CD14-positive monocyte (primary cell): ENCODE results near the gene CRCP. TPM values are rescaled to one million over a fixed set of nuclear protein-coding genes. Genes with fewer than 3 reads are reported as not detected.

ENCODE experiments used
- DNase-seq, 3 donors: peaks; one replicate each; pipeline ENCODE4 v3.0.0-alpha.2; 2011 to 2022
- H2AFZ ChIP-seq: 2 replicates; pipeline ENCODE4 v1.6.0; 2012; ENCODE audit warnings: mild to moderate bottlenecking, low read depth, low read length, inconsistent platforms; ENCODE audit not compliant: insufficient read depth, poor library complexity, severe bottlenecking
- H3K27ac ChIP-seq, 2 donors: 1 replicate in 1 of 2; 2 replicates in 1 of 2; pipeline ENCODE4 v1.5.1; 2012 to 2013; ENCODE audit warnings: low read length in 2 of 2, control low read depth in 1 of 2, inconsistent platforms in 1 of 2, low read depth in 1 of 2, mild to moderate bottlenecking in 1 of 2
- H3K27me3 ChIP-seq, 2 donors: one replicate each; pipeline versions ENCODE4 v1.6.0 to v1.6.1; 2011 to 2013; ENCODE audit warnings: low read length in 2 of 2; ENCODE audit not compliant: control insufficient read depth in 2 of 2, insufficient read depth in 2 of 2
- H3K36me3 ChIP-seq, 2 donors: replicated peaks in 1 of 2; 1 replicate in 1 of 2; 2 replicates in 1 of 2; pipeline versions ENCODE4 v1.5.1 to v1.6.1; 2012 to 2013; ENCODE audit warnings: low read length in 2 of 2, control low read depth in 1 of 2, inconsistent platforms in 1 of 2, mild to moderate bottlenecking in 1 of 2; ENCODE audit not compliant: insufficient read depth in 2 of 2, control insufficient read depth in 1 of 2
- H3K4me1 ChIP-seq, 2 donors: 1 replicate in 1 of 2; 2 replicates in 1 of 2; pipeline versions ENCODE4 v1.5.1 to v1.6.1; 2012 to 2013; ENCODE audit warnings: low read length in 2 of 2, control low read depth in 1 of 2, inconsistent platforms in 1 of 2, mild to moderate bottlenecking in 1 of 2, moderate library complexity in 1 of 2; ENCODE audit not compliant: insufficient read depth in 2 of 2, control insufficient read depth in 1 of 2
- H3K4me2 ChIP-seq: replicated peaks from 2 replicates; pipeline ENCODE3; 2012; ENCODE audit warnings: low read length, moderate library complexity, mild to moderate bottlenecking; ENCODE audit not compliant: poor library complexity, severe bottlenecking; ENCODE audit errors: extremely low read depth
- H3K4me3 ChIP-seq, 3 experiments: fragments of 200-600 bp in 1 of 3; sonication (generic) in 1 of 3; replicated peaks in 1 of 3; 1 replicate in 2 of 3; 2 replicates in 1 of 3; pipeline ENCODE4 v1.5.1; 2011 to 2013; ENCODE audit warnings: low read length in 3 of 3, mild to moderate bottlenecking in 3 of 3, control low read depth in 2 of 3, low read depth in 2 of 3, inconsistent platforms in 1 of 3, moderate library complexity in 1 of 3
- H3K79me2 ChIP-seq: 2 replicates; pipeline ENCODE4 v1.6.0; 2012; ENCODE audit warnings: mild to moderate bottlenecking, control low read depth, inconsistent platforms, low read length, moderate library complexity; ENCODE audit not compliant: insufficient read depth
- H3K9ac ChIP-seq: 2 replicates; pipeline ENCODE4 v1.6.0; 2017; ENCODE audit warnings: low read length, mild to moderate bottlenecking; ENCODE audit not compliant: insufficient read depth, poor library complexity, severe bottlenecking
- H3K9me3 ChIP-seq, 2 donors: replicated peaks in 1 of 2; 1 replicate in 1 of 2; 2 replicates in 1 of 2; pipeline versions ENCODE4 v1.5.1 to v1.6.1; 2012 to 2013; ENCODE audit warnings: low read length in 2 of 2, control low read depth in 1 of 2; ENCODE audit not compliant: control insufficient read depth in 1 of 2, insufficient read depth in 1 of 2
- H4K20me1 ChIP-seq: 2 replicates; pipeline ENCODE4 v1.6.0; 2012; ENCODE audit warnings: mild to moderate bottlenecking, low read length, control low read depth, moderate library complexity; ENCODE audit not compliant: insufficient read depth
- H3K27ac Mint-ChIP-seq, 7 donors: one replicate each; pipeline ENCODE4 v1.8.0; 2020; ENCODE audit warnings: mild to moderate bottlenecking in 7 of 7, mixed read lengths in 7 of 7, moderate library complexity in 6 of 7, inconsistent platforms in 2 of 7
- H3K27me3 Mint-ChIP-seq, 3 donors: one replicate each; pipeline ENCODE4 v1.8.0; 2021 to 2022; ENCODE audit warnings: low read depth in 3 of 3, mild to moderate bottlenecking in 3 of 3, mixed read lengths in 3 of 3, moderate library complexity in 3 of 3, inconsistent platforms in 1 of 3
- H3K36me3 Mint-ChIP-seq, 2 donors: one replicate each; pipeline ENCODE4 v1.8.0; 2020; ENCODE audit warnings: mixed read lengths in 2 of 2, inconsistent platforms in 1 of 2, mild to moderate bottlenecking in 1 of 2
- H3K4me1 Mint-ChIP-seq: one replicate; pipeline ENCODE4 v1.8.0; 2020; ENCODE audit warnings: mild to moderate bottlenecking, mixed read lengths
- H3K4me3 Mint-ChIP-seq, 2 donors: one replicate each; pipeline ENCODE4 v1.8.0; 2020; ENCODE audit warnings: mild to moderate bottlenecking in 2 of 2, mixed read lengths in 2 of 2, moderate library complexity in 1 of 2
- H3K9me3 Mint-ChIP-seq, 7 donors: one replicate each; pipeline ENCODE4 v1.8.0; 2020 to 2022; ENCODE audit warnings: mixed read lengths in 7 of 7, mild to moderate bottlenecking in 6 of 7, moderate library complexity in 6 of 7, inconsistent platforms in 2 of 7
- WGBS: methylation state at CpG from one replicate; pipeline ENCODE4 v1.1.5; 2013; ENCODE audit warnings: missing lambda C conversion rate; ENCODE audit not compliant: insufficient coverage; 5-methylcytosine and 5-hydroxymethylcytosine counted together
- intact Hi-C, 2 donors: fragments of 100-400 bp; cut with micrococcal nuclease; formaldehyde crosslinking; loops; one replicate each; pipeline versions ENCODE4 v1.15.0 to v1.15.1; 2023
- polyA plus RNA-seq, 3 donors: library from polyadenylated mRNA; depleted of rRNA in 1 of 3; unstranded in 2 of 3; stranded (reverse) in 1 of 3; fragments of 300-500 nt in 2 of 3; fragments of >200 nt in 1 of 3; fragmentation: Illumina TruSeq in 2 of 3; gene quantifications; 1 replicate in 2 of 3; 2 replicates in 1 of 3; pipeline ENCODE4 v1.2.3, GENCODE V29; 2012 to 2021
- TF ChIP-seq, protein P1 (sequence below): fragments of 200-600 bp; IDR thresholded peaks from one replicate; pipeline ENCODE4 v1.8.0; 2022; ENCODE audit warnings: antibody characterized with exemption, mild to moderate bottlenecking

The CRCP gene
- polyA plus RNA-seq, 3 donors: 14.0 to 19.9 (median 15.5) TPM

DNA sequence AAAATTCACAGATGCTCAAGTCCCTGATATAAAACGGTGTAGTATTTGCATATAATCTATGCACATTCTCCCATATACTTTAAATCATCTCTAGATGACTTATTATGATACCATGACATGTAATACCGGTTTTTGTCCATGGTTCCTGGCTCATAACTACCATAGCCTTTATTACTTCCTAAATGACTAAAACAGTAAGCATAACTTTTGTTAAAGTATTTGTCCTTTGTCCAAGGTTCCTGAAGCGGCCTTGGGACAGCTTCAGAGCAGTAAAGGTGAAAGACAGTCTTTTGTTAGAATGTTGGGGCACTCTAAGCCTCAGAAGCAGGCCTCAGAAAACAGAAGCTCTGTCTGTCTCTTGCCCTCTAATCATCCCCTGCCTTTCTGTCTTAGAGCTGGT, 4.0 kb downstream of the CRCP start:
- TF ChIP-seq, protein P1, sequence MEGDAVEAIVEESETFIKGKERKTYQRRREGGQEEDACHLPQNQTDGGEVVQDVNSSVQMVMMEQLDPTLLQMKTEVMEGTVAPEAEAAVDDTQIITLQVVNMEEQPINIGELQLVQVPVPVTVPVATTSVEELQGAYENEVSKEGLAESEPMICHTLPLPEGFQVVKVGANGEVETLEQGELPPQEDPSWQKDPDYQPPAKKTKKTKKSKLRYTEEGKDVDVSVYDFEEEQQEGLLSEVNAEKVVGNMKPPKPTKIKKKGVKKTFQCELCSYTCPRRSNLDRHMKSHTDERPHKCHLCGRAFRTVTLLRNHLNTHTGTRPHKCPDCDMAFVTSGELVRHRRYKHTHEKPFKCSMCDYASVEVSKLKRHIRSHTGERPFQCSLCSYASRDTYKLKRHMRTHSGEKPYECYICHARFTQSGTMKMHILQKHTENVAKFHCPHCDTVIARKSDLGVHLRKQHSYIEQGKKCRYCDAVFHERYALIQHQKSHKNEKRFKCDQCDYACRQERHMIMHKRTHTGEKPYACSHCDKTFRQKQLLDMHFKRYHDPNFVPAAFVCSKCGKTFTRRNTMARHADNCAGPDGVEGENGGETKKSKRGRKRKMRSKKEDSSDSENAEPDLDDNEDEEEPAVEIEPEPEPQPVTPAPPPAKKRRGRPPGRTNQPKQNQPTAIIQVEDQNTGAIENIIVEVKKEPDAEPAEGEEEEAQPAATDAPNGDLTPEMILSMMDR: no peak
- Histone ChIP-seq H3K9ac (no peak overlapping the region), H3K27ac (peak overlapping the region in 1 of 2 donors; percentile 27), H3K27me3 (no peaks in the 10 kb centered on the region), H4K20me1 (peaks cover 82% of the 10 kb centered on the region), H3K79me2 (peaks cover 92% of the 10 kb centered on the region), H3K36me3 (peaks cover 0 to 36% of the 10 kb centered on the region in 2 donors), H3K4me3 (no peak overlapping the region), H2AFZ (no peak overlapping the region), H3K9me3 (no peaks in the 10 kb centered on the region), H3K4me1 (peaks cover 13 to 27% of the 10 kb centered on the region in 2 donors), H3K4me2 (no peak overlapping the region)
- H3K4me3 Mint-ChIP-seq: no peak overlapping the region
- no peaks in the 10 kb centered on the region for H3K9me3 Mint-ChIP-seq
- DNase-seq: no peak
- WGBS: 100% methylated on average over 1 of the region's 3 CpGs
- peaks cover 0 to 1% (median 0%) of the 10 kb centered on the region in 3 donors for H3K27me3 Mint-ChIP-seq
- H3K4me1 Mint-ChIP-seq: peaks cover 45% of the 10 kb centered on the region
- H3K27ac Mint-ChIP-seq: peak overlapping the region in 2 of 7 donors; percentile 26 to 52
- peaks cover 11 to 23% of the 10 kb centered on the region in 2 donors for H3K36me3 Mint-ChIP-seq
- intact Hi-C loops: loop anchor here in 1 of 2 donors (5.0 kb wide), 1 partner anchor 41 kb away; the partner anchor contains the start of gene ASL

DNA sequence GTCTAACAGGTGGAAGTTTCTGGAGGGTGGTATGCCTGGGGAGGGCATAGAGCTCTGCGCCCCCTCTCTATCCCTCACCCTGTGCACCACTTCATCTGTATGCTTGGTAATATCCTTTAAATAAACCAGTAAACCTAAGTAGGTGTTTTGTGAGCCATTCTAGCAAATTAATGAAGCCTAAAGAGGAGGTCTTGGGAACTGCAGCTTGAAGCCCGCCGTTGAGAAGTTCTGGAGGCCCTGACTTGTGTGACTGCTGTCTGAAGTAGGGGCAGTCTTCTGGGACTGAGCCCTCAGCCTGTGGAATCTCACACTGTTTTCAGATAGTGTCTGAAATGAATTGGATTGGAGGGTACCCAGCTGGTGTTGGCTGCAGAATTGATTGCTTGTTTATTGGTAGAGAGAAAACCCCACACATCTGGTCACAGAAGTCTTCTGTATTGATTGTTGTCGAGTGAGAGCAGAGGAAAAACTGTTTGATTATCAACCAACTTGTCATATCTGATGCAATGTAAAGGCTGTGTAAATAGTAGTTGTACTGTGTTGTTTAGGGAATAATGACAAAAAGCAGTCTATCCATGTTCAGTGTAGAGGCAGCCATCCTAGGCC, 4.7 kb downstream of the CRCP start:
- H3K27ac Mint-ChIP-seq: peak overlapping the region in 3 of 7 donors; percentile 26 to 66 (median 52)
- Histone ChIP-seq H3K4me1 (peaks cover 9 to 22% of the 10 kb centered on the region in 2 donors), H3K9ac (no peak overlapping the region), H3K27me3 (no peaks in the 10 kb centered on the region), H3K36me3 (peaks cover 0 to 36% of the 10 kb centered on the region in 2 donors), H3K79me2 (peaks cover 98% of the 10 kb centered on the region), H3K27ac (peak overlapping the region in 1 of 2 donors; percentile 27), H2AFZ (no peak overlapping the region), H3K4me3 (no peak overlapping the region), H3K9me3 (no peaks in the 10 kb centered on the region), H4K20me1 (peaks cover 85% of the 10 kb centered on the region), H3K4me2 (no peak overlapping the region)
- peaks cover 43% of the 10 kb centered on the region for H3K4me1 Mint-ChIP-seq
- intact Hi-C loops: loop anchor here in 1 of 2 donors (5.0 kb wide), 1 partner anchor 42 kb away; the partner anchor contains the start of gene ASL
- TF ChIP-seq, protein P1: no peak
- H3K9me3 Mint-ChIP-seq: no peaks in the 10 kb centered on the region
- H3K27me3 Mint-ChIP-seq: peaks cover 0 to 2% (median 0%) of the 10 kb centered on the region in 3 donors
- no peak overlapping the region for H3K4me3 Mint-ChIP-seq
- WGBS: 94% methylated on average over 2 of the region's 4 CpGs
- peaks cover 11 to 23% of the 10 kb centered on the region in 2 donors for H3K36me3 Mint-ChIP-seq
- no peak for DNase-seq
